Skeletal muscle tissue (tissue), 4 donors: ENCODE measurements around the gene TRRAP. TPM values are rescaled to one million over a fixed set of nuclear protein-coding genes. Genes with fewer than 3 reads are reported as not detected.

Experiments
- H3K27ac ChIP-seq: one replicate; pipeline ENCODE4 v1.7.0; 2013; ENCODE audit warnings: mild to moderate bottlenecking, low read depth, low read length, inconsistent platforms
- H3K27me3 ChIP-seq, 3 donors: one replicate each; pipeline ENCODE4 v1.7.0; 2013; ENCODE audit warnings: low read length in 3 of 3; ENCODE audit not compliant: control insufficient read depth in 3 of 3, insufficient read depth in 3 of 3
- H3K36me3 ChIP-seq, 3 donors: one replicate each; pipeline ENCODE4 v1.7.0; 2013; ENCODE audit warnings: low read length in 3 of 3; ENCODE audit not compliant: control insufficient read depth in 3 of 3, insufficient read depth in 3 of 3
- H3K4me1 ChIP-seq, 3 donors: one replicate each; pipeline ENCODE4 v1.7.0; 2013; ENCODE audit warnings: low read length in 3 of 3, mild to moderate bottlenecking in 3 of 3; ENCODE audit not compliant: control insufficient read depth in 3 of 3, insufficient read depth in 3 of 3
- H3K4me3 ChIP-seq, 3 donors: one replicate each; pipeline ENCODE4 v1.7.0; 2013; ENCODE audit warnings: low read length in 3 of 3
- H3K9ac ChIP-seq, 3 donors: one replicate each; pipeline ENCODE4 v1.7.0; 2013; ENCODE audit warnings: low read length in 3 of 3, mild to moderate bottlenecking in 3 of 3, moderate library complexity in 2 of 3, low read depth in 1 of 3
- H3K9me3 ChIP-seq, 3 donors: one replicate each; pipeline ENCODE4 v1.7.0; 2013; ENCODE audit warnings: low read length in 3 of 3; ENCODE audit not compliant: control insufficient read depth in 3 of 3
- total RNA-seq: library from RNA; depleted of rRNA; stranded (reverse); fragments of >200 nt; gene quantifications from one replicate; pipeline ENCODE4 v1.2.3, GENCODE V29; 2014
- donor health status: Osteomylitis.

TRRAP gene
- total RNA-seq, 1 donor from 2014 or later: 20.4 TPM

DNA sequence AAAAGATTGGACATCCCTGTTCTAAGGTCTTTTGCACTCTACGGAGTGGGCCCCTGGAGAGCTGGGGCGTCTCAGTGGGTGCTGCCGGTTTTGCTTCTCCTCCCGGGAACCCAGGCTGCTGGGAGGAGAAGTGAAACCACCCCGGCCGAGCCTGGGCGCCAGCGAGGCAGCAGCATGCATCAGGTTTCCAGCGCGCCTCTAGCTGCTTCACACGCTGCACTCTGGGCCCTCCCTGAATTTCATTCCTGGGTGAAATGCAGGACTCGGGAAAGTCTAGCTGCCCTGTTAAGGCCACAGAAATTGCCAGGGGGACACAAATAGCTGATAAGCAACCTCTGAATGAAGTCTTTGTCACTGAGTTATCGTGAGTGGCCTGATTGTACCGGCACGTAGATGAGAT is 127.4 kb downstream of the TRRAP start:
- no peak overlapping the region for H3K27ac ChIP-seq
- H3K9me3 ChIP-seq: no peaks in the 10 kb centered on the region
- no peaks in the 10 kb centered on the region for H3K27me3 ChIP-seq
- no peak overlapping the region for H3K9ac ChIP-seq
- no peaks in the 10 kb centered on the region for H3K4me1 ChIP-seq
- H3K4me3 ChIP-seq: no peak overlapping the region
- H3K36me3 ChIP-seq: peaks cover 59 to 77% (median 67%) of the 10 kb centered on the region in 3 donors

GRCh38 chr7:99006739-99007424 is 128.6 kb downstream of the TRRAP start:
- Histone ChIP-seq H3K27me3 (no peaks in the 10 kb centered on the region), H3K36me3 (peaks cover 65 to 79% (median 68%) of the 10 kb centered on the region in 3 donors), H3K9ac (no peak overlapping the region), H3K27ac (no peak overlapping the region), H3K4me1 (no peaks in the 10 kb centered on the region), H3K9me3 (no peaks in the 10 kb centered on the region), H3K4me3 (no peak overlapping the region)

DNA sequence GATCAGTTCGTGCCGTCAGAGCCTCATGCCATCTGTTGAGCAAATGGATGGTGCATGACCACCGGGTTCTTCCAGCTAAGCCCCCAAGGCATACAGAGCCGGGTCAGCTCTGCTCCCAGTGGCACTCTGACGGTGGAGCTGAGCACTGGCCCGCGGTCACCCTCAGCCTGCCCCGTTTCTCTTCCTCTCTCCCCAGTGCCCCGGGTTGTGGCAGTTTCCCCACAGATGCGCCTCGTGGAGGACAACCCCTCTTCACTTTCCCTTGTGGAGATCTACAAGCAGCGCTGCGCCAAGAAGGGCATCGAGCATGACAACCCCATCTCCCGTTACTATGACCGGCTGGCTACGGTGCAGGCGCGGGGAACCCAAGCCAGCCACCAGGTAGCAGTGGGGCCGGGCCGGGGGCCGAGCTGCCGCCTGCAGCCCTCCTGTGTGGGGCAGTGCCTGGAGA is 129.9 kb downstream of the TRRAP start:
- Histone ChIP-seq H3K9me3 (no peaks in the 10 kb centered on the region), H3K36me3 (peaks cover 64 to 78% (median 71%) of the 10 kb centered on the region in 3 donors), H3K27ac (no peak overlapping the region), H3K9ac (no peak overlapping the region), H3K4me3 (no peak overlapping the region), H3K4me1 (no peaks in the 10 kb centered on the region), H3K27me3 (no peaks in the 10 kb centered on the region)

- Histone ChIP-seq H3K9ac (no peak overlapping the region), H3K27me3 (no peaks in the 10 kb centered on the region), H3K4me1 (no peaks in the 10 kb centered on the region), H3K9me3 (no peaks in the 10 kb centered on the region), H3K36me3 (peaks cover 70 to 84% (median 79%) of the 10 kb centered on the region in 3 donors), H3K27ac (no peak overlapping the region), H3K4me3 (no peak overlapping the region)
Measured at GRCh38 chr7:99008921-99009530, 130.7 kb downstream of the TRRAP start.

- H3K36me3 ChIP-seq: peaks cover 69 to 84% (median 79%) of the 10 kb centered on the region in 3 donors
Measured at GRCh38 chr7:99010281-99010680, 131.9 kb downstream of the TRRAP start.

GRCh38 chr7:99011341-99011705 is 133.0 kb downstream of the TRRAP start:
- no peaks in the 10 kb centered on the region for H3K4me1 ChIP-seq
- peaks cover 63 to 82% (median 76%) of the 10 kb centered on the region in 3 donors for H3K36me3 ChIP-seq
- no peaks in the 10 kb centered on the region for H3K9me3 ChIP-seq
- no peak overlapping the region for H3K4me3 ChIP-seq
- no peaks in the 10 kb centered on the region for H3K27me3 ChIP-seq
- no peak overlapping the region for H3K27ac ChIP-seq
- no peak overlapping the region for H3K9ac ChIP-seq

More at GRCh38 chr7:99010281-99010680, 131.9 kb downstream of the TRRAP start:
- Histone ChIP-seq H3K9me3 (no peaks in the 10 kb centered on the region), H3K27me3 (no peaks in the 10 kb centered on the region), H3K27ac (no peak overlapping the region), H3K9ac (no peak overlapping the region), H3K4me1 (no peaks in the 10 kb centered on the region), H3K4me3 (no peak overlapping the region)

DNA sequence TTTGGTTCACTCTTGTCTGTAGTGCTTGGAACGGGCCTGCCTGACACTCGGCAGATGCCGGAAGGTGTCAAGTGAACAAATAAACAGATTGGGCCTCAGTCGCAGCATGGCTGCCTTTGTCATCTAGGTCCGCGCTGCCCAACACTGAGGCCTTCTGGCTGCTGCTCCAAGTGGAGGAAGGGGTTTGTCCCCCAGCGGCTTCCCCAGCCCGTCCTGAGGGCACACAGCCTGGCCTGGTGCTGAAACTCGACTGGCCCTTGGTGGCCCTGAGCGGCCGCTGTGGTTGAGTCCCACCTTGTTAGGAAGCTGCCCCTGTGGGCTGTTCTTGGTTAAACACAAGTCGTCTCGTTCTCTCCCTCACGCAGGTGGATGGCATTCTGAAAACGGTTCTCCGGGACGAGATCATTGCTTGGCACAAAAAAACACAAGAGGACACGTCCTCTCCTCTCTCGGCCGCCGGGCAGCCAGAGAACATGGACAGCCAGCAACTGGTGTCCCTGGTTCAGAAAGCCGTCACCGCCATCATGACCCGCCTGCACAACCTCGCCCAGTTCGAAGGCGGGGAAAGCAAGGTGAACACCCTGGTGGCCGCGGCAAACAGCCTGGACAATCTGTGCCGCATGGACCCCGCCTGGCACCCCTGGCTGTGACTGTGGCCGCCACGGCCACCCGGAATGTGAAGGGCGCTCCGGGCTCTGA is 133.5 kb downstream of the TRRAP start:
- H3K27me3 ChIP-seq: no peaks in the 10 kb centered on the region
- H3K36me3 ChIP-seq: peaks cover 58 to 76% (median 72%) of the 10 kb centered on the region in 3 donors
- no peak overlapping the region for H3K4me3 ChIP-seq
- no peaks in the 10 kb centered on the region for H3K9me3 ChIP-seq
- H3K27ac ChIP-seq: no peak overlapping the region
- no peak overlapping the region for H3K9ac ChIP-seq
- no peaks in the 10 kb centered on the region for H3K4me1 ChIP-seq

DNA sequence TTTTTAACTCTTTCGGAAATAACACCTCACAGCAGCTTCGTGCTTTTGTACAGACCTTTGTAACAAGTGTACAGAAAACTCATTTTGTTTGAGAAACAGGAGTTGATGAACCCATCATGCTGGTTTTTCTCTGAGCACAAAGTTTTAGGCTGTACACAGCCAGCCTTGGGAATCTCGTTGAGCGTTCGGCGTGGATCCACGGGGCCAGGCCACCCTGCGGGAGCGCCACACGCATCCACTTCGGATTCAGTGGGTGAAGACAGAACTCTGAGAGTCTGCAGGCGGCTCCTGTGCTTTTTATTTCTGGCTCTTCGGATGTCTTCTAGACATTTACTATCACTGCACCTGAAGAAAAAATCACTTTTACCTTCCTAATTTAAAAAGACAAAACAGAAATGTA is 134.4 kb downstream of the TRRAP start:
- Histone ChIP-seq H3K27ac (no peak overlapping the region), H3K9ac (no peak overlapping the region), H3K36me3 (peaks cover 57 to 72% (median 68%) of the 10 kb centered on the region in 3 donors), H3K27me3 (no peaks in the 10 kb centered on the region), H3K4me3 (no peak overlapping the region), H3K9me3 (no peaks in the 10 kb centered on the region), H3K4me1 (no peaks in the 10 kb centered on the region)

GRCh38 chr7:99013266-99014112 is 135.2 kb downstream of the TRRAP start:
- Histone ChIP-seq H3K4me3 (no peak overlapping the region), H3K9me3 (no peaks in the 10 kb centered on the region), H3K4me1 (no peaks in the 10 kb centered on the region), H3K27me3 (no peaks in the 10 kb centered on the region), H3K9ac (no peak overlapping the region), H3K27ac (no peak overlapping the region), H3K36me3 (peaks cover 51 to 66% (median 63%) of the 10 kb centered on the region in 3 donors)
